Hepatocyte (in vitro differentiated cells): Measurements from ENCODE around the gene LYPLA2. TPM values are rescaled to one million over a fixed set of nuclear protein-coding genes. Genes with fewer than 3 reads are reported as not detected.

Source experiments
- DNase-seq: peaks from one replicate; pipeline ENCODE4 v3.0.0-alpha.2; 2016; ENCODE audit warnings: low spot score
- H2AFZ ChIP-seq: fragments of 200-600 bp; sonication (generic); 2 replicates; pipeline ENCODE4 v1.6.0; 2016; ENCODE audit warnings: antibody characterized with exemption, mild to moderate bottlenecking
- H3K27ac ChIP-seq: fragments of 200-600 bp; sonication (generic); 2 replicates; pipeline ENCODE4 v1.5.1; 2016; ENCODE audit warnings: mild to moderate bottlenecking
- H3K27me3 ChIP-seq: fragments of 200-600 bp; sonication (generic); 2 replicates; pipeline ENCODE4 v1.6.1; 2016
- H3K36me3 ChIP-seq: fragments of 200-600 bp; sonication (generic); replicated peaks from 2 replicates; pipeline ENCODE4 v1.5.1; 2016; ENCODE audit warnings: low read depth; ENCODE audit not compliant: insufficient read depth
- H3K4me1 ChIP-seq: fragments of 200-600 bp; sonication (generic); 2 replicates; pipeline ENCODE4 v1.5.1; 2016; ENCODE audit warnings: mild to moderate bottlenecking, moderate library complexity; ENCODE audit not compliant: insufficient read depth
- H3K4me2 ChIP-seq: fragments of 200-600 bp; sonication (generic); 2 replicates; pipeline ENCODE4 v1.6.0; 2016
- H3K4me3 ChIP-seq: fragments of 200-600 bp; sonication (generic); 2 replicates; pipeline ENCODE4 v1.5.1; 2016; ENCODE audit warnings: mild to moderate bottlenecking
- H3K79me2 ChIP-seq: fragments of 200-600 bp; sonication (generic); 2 replicates; pipeline ENCODE4 v1.6.0; 2017; ENCODE audit warnings: mild to moderate bottlenecking
- H3K9me2 ChIP-seq: fragments of 200-600 bp; sonication (generic); replicated peaks from 2 replicates; pipeline ENCODE4 v1.6.0; 2017; ENCODE audit warnings: mild to moderate bottlenecking; ENCODE audit not compliant: insufficient read depth
- H3K9me3 ChIP-seq: fragments of 200-600 bp; sonication (generic); 2 replicates; pipeline ENCODE4 v1.5.1; 2016; ENCODE audit warnings: low read depth, mild to moderate bottlenecking
- H4K20me1 ChIP-seq: fragments of 200-600 bp; sonication (generic); 2 replicates; pipeline ENCODE4 v1.6.0; 2016; ENCODE audit warnings: mild to moderate bottlenecking; ENCODE audit not compliant: insufficient read depth, poor library complexity, severe bottlenecking
- CTCF ChIP-seq: fragments of 200-600 bp; sonication (generic); IDR thresholded peaks from 2 replicates; pipeline ENCODE4 v1.5.1; 2016; ENCODE audit warnings: antibody characterized with exemption, mild to moderate bottlenecking; ENCODE audit not compliant: poor library complexity
- EZH2 ChIP-seq: fragments of 200-600 bp; sonication (generic); IDR thresholded peaks from 2 replicates; pipeline ENCODE4 v1.6.1; 2016; ENCODE audit warnings: antibody characterized with exemption, mild to moderate bottlenecking, borderline replicate concordance
- EZH2phosphoT487 ChIP-seq: fragments of 200-600 bp; sonication (generic); IDR thresholded peaks from one replicate; pipeline ENCODE4 v1.6.1; 2018; ENCODE audit warnings: antibody characterized with exemption, mild to moderate bottlenecking, low read depth, moderate library complexity; ENCODE audit not compliant: unreplicated experiment, severe bottlenecking
- WGBS: methylation state at CpG from one replicate; pipeline ENCODE4 v1.1.6; 2016; ENCODE audit warnings: low lambda C conversion rate; ENCODE audit errors: missing lambda C conversion rate; 5-methylcytosine and 5-hydroxymethylcytosine counted together
- polyA plus RNA-seq: library from polyadenylated mRNA; unstranded; fragments of >200 nt; fragmentation: Nextera tagmentation; extraction: Ambion mirVana; gene quantifications from 2 replicates; pipeline ENCODE4 v1.2.1, GENCODE V29; 2016
- total RNA-seq: library from RNA; depleted of rRNA; stranded (reverse); fragments of >200 nt; gene quantifications from 2 replicates; pipeline ENCODE4 v1.2.3, GENCODE V29; 2014

Gene LYPLA2
- total and polyA plus RNA-seq, 2 experiments from 2014 or later, result 73.2 to 162 TPM

- Histone ChIP-seq H3K27ac (peak overlapping the region; percentile 97), H3K9me2 (no peaks in the 10 kb centered on the region), H3K4me2 (peak overlapping the region; percentile 79), H3K36me3 (no peaks in the 10 kb centered on the region), H3K4me3 (no peak overlapping the region), H3K27me3 (no peaks in the 10 kb centered on the region), H3K9me3 (no peaks in the 10 kb centered on the region), H3K4me1 (peaks cover 8% of the 10 kb centered on the region), H2AFZ (no peak overlapping the region), H3K79me2 (peaks cover 18% of the 10 kb centered on the region), H4K20me1 (no peaks in the 10 kb centered on the region)
- 89% methylated on average over 7 of the region's 7 CpGs for WGBS
- DNase-seq, result no peak
- TF ChIP-seq CTCF, result no peak
- TF ChIP-seq EZH2, result no peak
Measured at GRCh38 chr1:23823767-23824166, 32.8 kb downstream of the LYPLA2 start.

- Histone ChIP-seq H3K27ac (peak overlapping the region; percentile 97), H3K79me2 (peaks cover 18% of the 10 kb centered on the region), H3K9me3 (no peaks in the 10 kb centered on the region), H3K36me3 (no peaks in the 10 kb centered on the region), H3K4me3 (peak overlapping the region; percentile 74), H3K4me1 (peaks cover 8% of the 10 kb centered on the region), H2AFZ (peak overlapping the region; percentile 54), H3K4me2 (peak overlapping the region; percentile 79), H3K27me3 (no peaks in the 10 kb centered on the region), H4K20me1 (no peaks in the 10 kb centered on the region), H3K9me2 (no peaks in the 10 kb centered on the region)
- no peak for TF ChIP-seq EZH2
- no peak for TF ChIP-seq CTCF
- DNase-seq, result no peak
- whole genome bisulfite sequencing, result 3% methylated on average over 8 of the region's 8 CpGs
Measured at GRCh38 chr1:23824711-23825075, 33.7 kb downstream of the LYPLA2 start.

GRCh38 chr1:23825076-23825761 is 34.3 kb downstream of the LYPLA2 start, which contains the start of gene HMGCL:
TSS of gene HMGCL (minus strand) at chr1:23825429. CDS start at chr1:23825415, 14 bp downstream.
- H2AFZ ChIP-seq, result peak within 1 kb of the TSS; percentile 93
- WGBS, result 2% methylated on average over 28 of the region's 42 CpGs
- H3K4me3 ChIP-seq, result peak within 1 kb of the TSS; percentile 74
- no peaks in the 10 kb centered on the region for H3K9me2 ChIP-seq
- peak within 1 kb of the TSS; percentile 97 for H3K27ac ChIP-seq
- H3K27me3 ChIP-seq, result no peaks in the 10 kb centered on the region
- no peak for TF ChIP-seq EZH2
- no peak for TF ChIP-seq EZH2phosphoT487
- TF ChIP-seq CTCF, result no peak
- H3K9me3 ChIP-seq, result no peaks in the 10 kb centered on the region
- DNase-seq, result peak; percentile 97
- H4K20me1 ChIP-seq, result no peaks in the 10 kb centered on the region
- no peaks in the 10 kb centered on the region for H3K36me3 ChIP-seq
- peaks cover 18% of the 10 kb centered on the region for H3K79me2 ChIP-seq
- H3K4me1 ChIP-seq, result peaks cover 8% of the 10 kb centered on the region
- H3K4me2 ChIP-seq, result peak within 1 kb of the TSS; percentile 79
